Lower lobe of right lung (tissue), 2 donors: Measurements from ENCODE around the gene HTD2. TPM values are rescaled to one million over a fixed set of nuclear protein-coding genes. Genes with fewer than 3 reads are reported as not detected.
"Not testable (repeated sequence)": the region's sequence is repeated elsewhere in the genome, so short reads cannot be mapped to it uniquely, and the experiment has no call there.

Source experiments
- ATAC-seq, 2 donors: fragments of 200-7000 bp; cut with Tn5 transposase; one replicate each; pipeline ENCODE4 v1.9.1; 2020 to 2022; ENCODE audit warnings: mild to moderate bottlenecking in 2 of 2, moderate library complexity in 2 of 2
- DNase-seq: peaks from one replicate; pipeline ENCODE4 v3.0.0-alpha.2; 2020
- H3K27ac ChIP-seq: fragments of 200-600 bp; one replicate; pipeline ENCODE4 v1.8.0; 2022
- H3K27me3 ChIP-seq: fragments of 200-600 bp; one replicate; pipeline ENCODE4 v1.8.0; 2022; ENCODE audit warnings: low read depth
- H3K36me3 ChIP-seq: fragments of 200-600 bp; one replicate; pipeline ENCODE4 v1.8.0; 2022; ENCODE audit warnings: mild to moderate bottlenecking
- H3K4me1 ChIP-seq: fragments of 200-600 bp; one replicate; pipeline ENCODE4 v1.8.0; 2022
- H3K4me3 ChIP-seq: fragments of 200-600 bp; one replicate; pipeline ENCODE4 v1.8.0; 2022; ENCODE audit warnings: mild to moderate bottlenecking
- H3K9me3 ChIP-seq: fragments of 200-600 bp; one replicate; pipeline ENCODE4 v1.8.0; 2022
- CTCF ChIP-seq: fragments of 200-600 bp; IDR thresholded peaks from one replicate; pipeline ENCODE4 v1.8.0; 2022; ENCODE audit warnings: antibody characterized with exemption, mild to moderate bottlenecking
- intact Hi-C: fragments of 100-400 bp; cut with DNase I; formaldehyde crosslinking; loops from one replicate; pipeline ENCODE4 v1.11.0; 2022
- total RNA-seq: library from RNA; stranded (reverse); fragmentation: NEBNext Ultra II Directional; extraction: Animal tissue kit (Norgen Biotek cat#: 25700); gene quantifications from one replicate; pipeline ENCODE4 v1.2.1, GENCODE V29; 2021
- donor health status: DM: no; HTN: yes; CAD: no; lungs with severe emphysema.

HTD2 gene
- total RNA-seq, 1 donor from 2014 or later: 8.7 TPM

DNA sequence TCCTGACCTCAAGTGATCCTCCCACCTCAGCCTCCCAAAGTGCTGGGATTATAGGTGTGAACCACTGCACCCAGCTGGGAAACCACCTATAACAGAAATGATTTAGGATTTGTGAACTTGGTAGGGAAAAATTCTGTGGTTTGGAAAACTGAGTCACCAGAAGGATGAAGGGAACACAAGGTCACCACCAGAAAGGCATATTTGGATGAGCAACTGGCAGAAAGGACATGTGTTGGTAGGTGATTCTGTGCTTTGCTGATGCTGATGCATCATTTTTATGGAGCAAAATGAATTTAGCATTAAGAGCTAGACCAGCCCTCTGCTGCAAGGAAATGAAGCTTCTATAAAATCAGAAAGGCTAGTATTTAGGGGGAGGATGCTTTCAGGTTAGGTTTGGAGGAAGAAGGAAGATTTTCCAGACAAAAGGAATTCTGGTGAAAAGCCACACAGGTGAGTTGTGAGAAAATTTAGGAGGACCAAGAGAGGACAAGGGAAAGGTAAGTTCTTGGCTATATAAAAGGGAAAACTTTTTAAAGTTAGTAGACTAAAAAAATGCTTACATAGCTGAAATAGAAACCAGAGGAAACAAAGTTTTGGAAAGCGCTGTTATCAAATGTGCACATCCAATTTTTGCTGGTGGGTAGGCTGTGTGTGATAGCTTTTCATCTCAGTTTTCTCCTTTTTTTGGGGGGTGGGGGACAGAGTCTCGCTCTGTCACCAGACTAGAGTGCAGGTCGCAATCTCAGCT lies 30.0 kb downstream of the HTD2 start:
- Histone ChIP-seq H3K9me3 (no peaks in the 10 kb centered on the region), H3K27ac (peak overlapping the region; percentile 41), H3K36me3 (peaks cover 5% of the 10 kb centered on the region), H3K27me3 (no peaks in the 10 kb centered on the region), H3K4me3 (no peak overlapping the region), H3K4me1 (peaks cover 35% of the 10 kb centered on the region)
- ATAC-seq (no peak), DNase-seq (no peak)
- intact Hi-C loops: no loop called here
- TF ChIP-seq CTCF: no peak

DNA sequence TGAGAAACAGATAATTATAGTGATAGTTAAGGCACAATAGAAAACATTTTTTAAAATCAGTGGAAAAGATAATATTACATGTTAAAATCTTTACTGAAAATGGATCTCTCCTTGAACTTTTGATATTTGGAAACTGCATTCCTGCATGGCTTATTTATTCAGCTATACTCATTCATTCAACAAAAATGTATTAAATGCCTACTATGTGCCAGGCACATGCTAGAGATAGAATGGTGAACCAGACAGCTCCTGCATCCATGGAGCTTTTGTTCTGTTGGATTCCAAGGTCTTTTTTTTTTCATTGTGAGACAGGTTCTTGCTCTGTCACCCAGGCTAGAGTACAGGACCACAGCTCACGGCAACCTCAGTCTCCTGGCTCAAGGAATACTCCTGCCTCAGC lies 30.9 kb downstream of the HTD2 start:
- H3K27me3 ChIP-seq: no peaks in the 10 kb centered on the region
- H3K27ac ChIP-seq: no peak overlapping the region
- no peak for ATAC-seq
- H3K9me3 ChIP-seq: no peaks in the 10 kb centered on the region
- no peak for TF ChIP-seq CTCF
- H3K4me1 ChIP-seq: peaks cover 32% of the 10 kb centered on the region
- H3K4me3 ChIP-seq: no peak overlapping the region
- peaks cover 7% of the 10 kb centered on the region for H3K36me3 ChIP-seq
- DNase-seq: no peak
- intact Hi-C loops: no loop called here

DNA sequence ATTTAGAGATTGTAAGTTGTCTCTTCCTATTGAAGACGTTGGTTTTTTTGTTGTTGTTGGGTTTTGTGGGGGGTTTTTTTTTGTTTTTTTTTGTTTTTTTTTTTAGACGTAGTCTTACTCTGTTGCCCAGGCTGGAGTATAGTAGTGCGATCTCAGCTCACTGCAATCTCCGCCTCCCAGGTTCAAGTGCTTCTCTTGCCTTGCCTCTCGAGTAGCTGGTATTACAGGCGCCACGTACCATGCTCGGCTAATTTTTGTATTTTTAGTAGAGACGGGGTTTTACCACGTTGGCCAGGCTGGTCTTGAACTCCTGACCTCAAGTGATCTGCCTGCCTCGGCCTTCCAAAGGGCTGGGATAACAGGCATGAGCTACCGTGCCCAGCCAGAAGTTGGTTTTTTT lies 32.8 kb downstream of the HTD2 start:
- H3K36me3 ChIP-seq, DNase-seq, H3K27ac ChIP-seq, H3K4me3 ChIP-seq, intact Hi-C loops, ATAC-seq, H3K9me3 ChIP-seq, H3K27me3 ChIP-seq: not testable (repeated sequence)
- H3K4me1 ChIP-seq: peaks cover 23% of the 10 kb centered on the region

GRCh38 chr3:58340594-58341244 lies 34.4 kb downstream of the HTD2 start:
- TF ChIP-seq CTCF: no peak
- H3K9me3 ChIP-seq: no peaks in the 10 kb centered on the region
- no peaks in the 10 kb centered on the region for H3K27me3 ChIP-seq
- no peak overlapping the region for H3K27ac ChIP-seq
- DNase-seq: no peak
- intact Hi-C loops: no loop called here
- H3K4me1 ChIP-seq: peaks cover 11% of the 10 kb centered on the region
- peaks cover 12% of the 10 kb centered on the region for H3K36me3 ChIP-seq
- no peak overlapping the region for H3K4me3 ChIP-seq
- no peak for ATAC-seq

DNA sequence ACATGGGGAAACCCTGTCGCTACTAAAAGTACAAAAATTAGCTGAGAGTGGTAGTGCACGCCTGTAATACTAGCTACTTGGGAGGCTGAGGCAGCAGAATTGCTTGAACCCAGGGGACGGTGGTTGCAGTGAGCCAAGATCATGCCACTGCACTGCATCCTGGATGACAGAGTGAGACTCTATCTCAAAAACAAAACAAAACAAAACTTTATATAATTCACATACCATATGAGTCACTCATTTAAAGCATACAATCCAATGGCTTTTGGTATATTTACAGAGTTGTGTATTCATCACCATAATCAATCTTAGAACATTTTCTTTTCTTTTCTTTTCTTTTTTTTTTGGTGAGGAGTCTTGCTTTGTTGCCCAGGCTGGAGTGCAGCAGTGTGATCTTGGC lies 35.1 kb downstream of the HTD2 start:
- DNase-seq: no peak

More for the DNA sequence above, 35.1 kb downstream of the HTD2 start:
- Histone ChIP-seq H3K4me1 (peaks cover 5% of the 10 kb centered on the region), H3K4me3 (no peak overlapping the region), H3K27ac (no peak overlapping the region), H3K27me3 (no peaks in the 10 kb centered on the region), H3K9me3 (no peaks in the 10 kb centered on the region), H3K36me3 (peaks cover 12% of the 10 kb centered on the region)
- ATAC-seq: no peak
- TF ChIP-seq CTCF: no peak
- intact Hi-C loops: no loop called here
